K562 (cell line): Measurements from ENCODE around the gene PET117. TPM values are rescaled to one million over a fixed set of nuclear protein-coding genes. Genes with fewer than 3 reads are reported as not detected.

Experiments used
- E2F5 ChIP-seq: sonication (generic); formaldehyde crosslinking; IDR thresholded peaks from 2 replicates; pipeline ENCODE4 v1.8.0; 2022; ENCODE audit warnings: mild to moderate bottlenecking, missing genetic modification reagents
- EP400 ChIP-seq: fragments of 450-650 bp; IDR thresholded peaks from 2 replicates; pipeline ENCODE4 v1.6.1; 2017; ENCODE audit warnings: antibody characterized with exemption, mild to moderate bottlenecking, moderate library complexity
- HINFP ChIP-seq: fragments of 450-650 bp; conservative IDR thresholded peaks from 2 replicates; pipeline ENCODE4 v1.6.1; 2016; ENCODE audit warnings: missing genetic modification characterization, low read depth, mild to moderate bottlenecking, control low read depth, missing compliant biosample characterization
- KDM1A ChIP-seq, 2 experiments: fragments of 450-650 bp; IDR thresholded peaks; 2 replicates each; pipeline ENCODE4 v1.6.1; 2016; ENCODE audit warnings: mild to moderate bottlenecking in 2 of 2
- MYC ChIP-seq, 2 experiments: fragments of 250-450 bp in 1 of 2; sonication (Bioruptor Pico) in 1 of 2; IDR thresholded peaks; 2 replicates each; pipeline versions ENCODE4 v1.5.1 to v1.6.1; 2012 to 2021; ENCODE audit warnings: low read depth in 2 of 2, borderline replicate concordance in 1 of 2, improper control_type of control experiment in 1 of 2, low read length in 1 of 2, mild to moderate bottlenecking in 1 of 2, moderate library complexity in 1 of 2
- SP2 ChIP-seq: IDR thresholded peaks from 2 replicates; pipeline ENCODE4 v1.6.1; 2011; ENCODE audit warnings: mild to moderate bottlenecking, low read depth, low read length, moderate library complexity; ENCODE audit not compliant: poor library complexity, severe bottlenecking; ENCODE audit errors: extremely low read depth
- THRB ChIP-seq: fragments of 450-650 bp; formaldehyde crosslinking; conservative IDR thresholded peaks from 2 replicates; pipeline ENCODE4 v1.4.0; 2022; ENCODE audit warnings: mild to moderate bottlenecking, missing genetic modification characterization
- ZNF584 ChIP-seq: fragments of 200-800 bp; sonication (Bioruptor generic); IDR thresholded peaks from 2 replicates; pipeline ENCODE4 v1.6.1; 2016; ENCODE audit warnings: low read depth, mild to moderate bottlenecking, missing genetic modification characterization, missing compliant biosample characterization
- polyA plus RNA-seq, 8 experiments: library from polyadenylated mRNA; depleted of rRNA in 4 of 8; stranded (reverse) in 5 of 8; unstranded in 3 of 8; fragments of >200 nt; fragmentation: Nextera tagmentation in 2 of 8; fragmentation: Illumina TruSeq in 1 of 8; extraction: Ambion mirVana in 2 of 8; extraction: Trizol in 1 of 8; gene quantifications; 2 replicates each; pipeline versions ENCODE4 v1.2.1 to v1.2.3, GENCODE V29; 2011 to 2014; ENCODE audit warnings: inconsistent platforms in 1 of 8, missing spikeins in 1 of 8
- total RNA-seq, 7 experiments: library from RNA; depleted of rRNA in 6 of 7; stranded (reverse); fragments of >200 nt in 6 of 7; fragmentation: Illumina TruSeq in 2 of 7; extraction: Trizol in 2 of 7; gene quantifications; 2 replicates each; pipeline versions ENCODE4 v1.2.1 to v1.2.3, GENCODE V29; 2011 to 2021; ENCODE audit warnings: low replicate concordance in 1 of 7
- TF ChIP-seq, protein P1 (sequence below): fragments of 450-650 bp; IDR thresholded peaks from 2 replicates; pipeline ENCODE4 v1.6.1; 2017; ENCODE audit warnings: antibody characterized with exemption, mild to moderate bottlenecking
- TF ChIP-seq, protein P2 (sequence below), 3 experiments: IDR thresholded peaks in 2 of 3; conservative IDR thresholded peaks in 1 of 3; 2 replicates each; pipeline ENCODE4 v1.5.1; 2011 to 2012; ENCODE audit warnings: low read length in 3 of 3, mild to moderate bottlenecking in 3 of 3, control low read depth in 2 of 3, improper control_type of control experiment in 1 of 3, inconsistent platforms in 1 of 3, low read depth in 1 of 3, mixed read lengths in 1 of 3, moderate library complexity in 1 of 3; ENCODE audit not compliant: insufficient read depth in 2 of 3
- TF ChIP-seq, protein P3 (sequence below): fragments of 450-650 bp; IDR thresholded peaks from 2 replicates; pipeline ENCODE4 v1.7.1; 2018; ENCODE audit warnings: mild to moderate bottlenecking, low read depth; ENCODE audit not compliant: partially characterized antibody

Gene PET117
- total and polyA plus RNA-seq, 9 of the 15 experiments (the other 6 are each of a cell fraction or from before 2014, with no cell fraction given) = 7.1 to 18.2 (median 12.4) TPM

GRCh38 chr20:18176318-18176785, 38.7 kb downstream of the PET117 start (continued):
- TF ChIP-seq, protein P1, sequence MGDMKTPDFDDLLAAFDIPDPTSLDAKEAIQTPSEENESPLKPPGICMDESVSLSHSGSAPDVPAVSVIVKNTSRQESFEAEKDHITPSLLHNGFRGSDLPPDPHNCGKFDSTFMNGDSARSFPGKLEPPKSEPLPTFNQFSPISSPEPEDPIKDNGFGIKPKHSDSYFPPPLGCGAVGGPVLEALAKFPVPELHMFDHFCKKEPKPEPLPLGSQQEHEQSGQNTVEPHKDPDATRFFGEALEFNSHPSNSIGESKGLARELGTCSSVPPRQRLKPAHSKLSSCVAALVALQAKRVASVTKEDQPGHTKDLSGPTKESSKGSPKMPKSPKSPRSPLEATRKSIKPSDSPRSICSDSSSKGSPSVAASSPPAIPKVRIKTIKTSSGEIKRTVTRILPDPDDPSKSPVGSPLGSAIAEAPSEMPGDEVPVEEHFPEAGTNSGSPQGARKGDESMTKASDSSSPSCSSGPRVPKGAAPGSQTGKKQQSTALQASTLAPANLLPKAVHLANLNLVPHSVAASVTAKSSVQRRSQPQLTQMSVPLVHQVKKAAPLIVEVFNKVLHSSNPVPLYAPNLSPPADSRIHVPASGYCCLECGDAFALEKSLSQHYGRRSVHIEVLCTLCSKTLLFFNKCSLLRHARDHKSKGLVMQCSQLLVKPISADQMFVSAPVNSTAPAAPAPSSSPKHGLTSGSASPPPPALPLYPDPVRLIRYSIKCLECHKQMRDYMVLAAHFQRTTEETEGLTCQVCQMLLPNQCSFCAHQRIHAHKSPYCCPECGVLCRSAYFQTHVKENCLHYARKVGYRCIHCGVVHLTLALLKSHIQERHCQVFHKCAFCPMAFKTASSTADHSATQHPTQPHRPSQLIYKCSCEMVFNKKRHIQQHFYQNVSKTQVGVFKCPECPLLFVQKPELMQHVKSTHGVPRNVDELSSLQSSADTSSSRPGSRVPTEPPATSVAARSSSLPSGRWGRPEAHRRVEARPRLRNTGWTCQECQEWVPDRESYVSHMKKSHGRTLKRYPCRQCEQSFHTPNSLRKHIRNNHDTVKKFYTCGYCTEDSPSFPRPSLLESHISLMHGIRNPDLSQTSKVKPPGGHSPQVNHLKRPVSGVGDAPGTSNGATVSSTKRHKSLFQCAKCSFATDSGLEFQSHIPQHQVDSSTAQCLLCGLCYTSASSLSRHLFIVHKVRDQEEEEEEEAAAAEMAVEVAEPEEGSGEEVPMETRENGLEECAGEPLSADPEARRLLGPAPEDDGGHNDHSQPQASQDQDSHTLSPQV = peak; percentile 35; the same call in 1 of the 2 replicates
- TF ChIP-seq HINFP = no peak
- peak; percentile 68 for TF ChIP-seq EP400
- TF ChIP-seq, protein P2, sequence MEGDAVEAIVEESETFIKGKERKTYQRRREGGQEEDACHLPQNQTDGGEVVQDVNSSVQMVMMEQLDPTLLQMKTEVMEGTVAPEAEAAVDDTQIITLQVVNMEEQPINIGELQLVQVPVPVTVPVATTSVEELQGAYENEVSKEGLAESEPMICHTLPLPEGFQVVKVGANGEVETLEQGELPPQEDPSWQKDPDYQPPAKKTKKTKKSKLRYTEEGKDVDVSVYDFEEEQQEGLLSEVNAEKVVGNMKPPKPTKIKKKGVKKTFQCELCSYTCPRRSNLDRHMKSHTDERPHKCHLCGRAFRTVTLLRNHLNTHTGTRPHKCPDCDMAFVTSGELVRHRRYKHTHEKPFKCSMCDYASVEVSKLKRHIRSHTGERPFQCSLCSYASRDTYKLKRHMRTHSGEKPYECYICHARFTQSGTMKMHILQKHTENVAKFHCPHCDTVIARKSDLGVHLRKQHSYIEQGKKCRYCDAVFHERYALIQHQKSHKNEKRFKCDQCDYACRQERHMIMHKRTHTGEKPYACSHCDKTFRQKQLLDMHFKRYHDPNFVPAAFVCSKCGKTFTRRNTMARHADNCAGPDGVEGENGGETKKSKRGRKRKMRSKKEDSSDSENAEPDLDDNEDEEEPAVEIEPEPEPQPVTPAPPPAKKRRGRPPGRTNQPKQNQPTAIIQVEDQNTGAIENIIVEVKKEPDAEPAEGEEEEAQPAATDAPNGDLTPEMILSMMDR (IDR thresholded peaks at IDR 0.05 in 2 of 3, conservative IDR thresholded peaks at IDR 0.05 in 1 of 3; ENCODE audit: insufficient read depth in 2 of 3, low read depth in 1 of 3, low read length in 3 of 3) = peak; percentile 11 to 38 (median 13); a peak in 3 of 6 replicates
- TF ChIP-seq, protein P3, sequence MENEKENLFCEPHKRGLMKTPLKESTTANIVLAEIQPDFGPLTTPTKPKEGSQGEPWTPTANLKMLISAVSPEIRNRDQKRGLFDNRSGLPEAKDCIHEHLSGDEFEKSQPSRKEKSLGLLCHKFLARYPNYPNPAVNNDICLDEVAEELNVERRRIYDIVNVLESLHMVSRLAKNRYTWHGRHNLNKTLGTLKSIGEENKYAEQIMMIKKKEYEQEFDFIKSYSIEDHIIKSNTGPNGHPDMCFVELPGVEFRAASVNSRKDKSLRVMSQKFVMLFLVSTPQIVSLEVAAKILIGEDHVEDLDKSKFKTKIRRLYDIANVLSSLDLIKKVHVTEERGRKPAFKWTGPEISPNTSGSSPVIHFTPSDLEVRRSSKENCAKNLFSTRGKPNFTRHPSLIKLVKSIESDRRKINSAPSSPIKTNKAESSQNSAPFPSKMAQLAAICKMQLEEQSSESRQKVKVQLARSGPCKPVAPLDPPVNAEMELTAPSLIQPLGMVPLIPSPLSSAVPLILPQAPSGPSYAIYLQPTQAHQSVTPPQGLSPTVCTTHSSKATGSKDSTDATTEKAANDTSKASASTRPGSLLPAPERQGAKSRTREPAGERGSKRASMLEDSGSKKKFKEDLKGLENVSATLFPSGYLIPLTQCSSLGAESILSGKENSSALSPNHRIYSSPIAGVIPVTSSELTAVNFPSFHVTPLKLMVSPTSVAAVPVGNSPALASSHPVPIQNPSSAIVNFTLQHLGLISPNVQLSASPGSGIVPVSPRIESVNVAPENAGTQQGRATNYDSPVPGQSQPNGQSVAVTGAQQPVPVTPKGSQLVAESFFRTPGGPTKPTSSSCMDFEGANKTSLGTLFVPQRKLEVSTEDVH = no peak
- no peak for TF ChIP-seq E2F5
- peak; percentile 78; the same call in 1 of the 2 replicates for TF ChIP-seq MYC (IDR thresholded peaks at IDR 0.05; ENCODE audit: low read depth, low read length)
- no peak for TF ChIP-seq MYC (CRISPR knock-in tag; IDR thresholded peaks at IDR 0.05; ENCODE audit: borderline replicate concordance, low read depth)
- TF ChIP-seq SP2 = no peak
- no peak for TF ChIP-seq THRB
- TF ChIP-seq ZNF584 (CRISPR knock-in tag) = no peak
- no peak for TF ChIP-seq KDM1A (IDR thresholded peaks at IDR 0.05)
